Esophagus muscularis mucosa (tissue), 3 donors: ENCODE measurements around the gene CSNK1G1.

ENCODE experiments used
- POLR2A ChIP-seq: fragments of 450-650 bp; IDR thresholded peaks from one replicate; pipeline ENCODE4 v1.6.1; 2017; ENCODE audit warnings: antibody characterized with exemption, moderate library complexity, mild to moderate bottlenecking, low read depth
- POLR2AphosphoS5 ChIP-seq, 2 donors: sonication (generic); formaldehyde crosslinking; IDR thresholded peaks; one replicate each; pipeline ENCODE4 v1.6.1; 2017; ENCODE audit warnings: antibody characterized with exemption in 2 of 2
- TF ChIP-seq, protein P1 (sequence below), 3 experiments: fragments of 200-600 bp in 2 of 3; fragments of 450-650 bp in 1 of 3; sonication (generic) in 2 of 3; IDR thresholded peaks; one replicate each; pipeline ENCODE4 v1.5.1; 2017 to 2019; ENCODE audit warnings: antibody characterized with exemption in 3 of 3, mild to moderate bottlenecking in 2 of 3, moderate library complexity in 1 of 3

DNA sequence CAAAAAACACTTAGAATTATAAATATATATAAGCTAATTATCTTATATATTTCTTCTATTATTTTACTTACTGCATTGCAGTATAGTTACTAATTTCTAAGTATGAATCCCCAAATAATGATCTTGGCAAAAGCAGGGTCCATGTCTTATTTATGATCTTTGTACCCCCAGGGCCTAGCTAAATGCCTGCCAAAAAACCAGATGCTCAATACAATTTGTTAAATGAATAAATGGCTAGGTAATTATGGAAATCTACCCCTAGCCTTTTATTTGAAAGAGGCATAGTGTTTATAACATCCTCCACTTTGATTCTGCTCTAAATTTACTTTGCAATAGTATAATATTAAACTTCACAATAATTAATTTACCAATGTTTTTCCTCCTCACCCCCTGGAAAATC lies 69.5 kb downstream of the CSNK1G1 start:
- TF ChIP-seq, protein P1, sequence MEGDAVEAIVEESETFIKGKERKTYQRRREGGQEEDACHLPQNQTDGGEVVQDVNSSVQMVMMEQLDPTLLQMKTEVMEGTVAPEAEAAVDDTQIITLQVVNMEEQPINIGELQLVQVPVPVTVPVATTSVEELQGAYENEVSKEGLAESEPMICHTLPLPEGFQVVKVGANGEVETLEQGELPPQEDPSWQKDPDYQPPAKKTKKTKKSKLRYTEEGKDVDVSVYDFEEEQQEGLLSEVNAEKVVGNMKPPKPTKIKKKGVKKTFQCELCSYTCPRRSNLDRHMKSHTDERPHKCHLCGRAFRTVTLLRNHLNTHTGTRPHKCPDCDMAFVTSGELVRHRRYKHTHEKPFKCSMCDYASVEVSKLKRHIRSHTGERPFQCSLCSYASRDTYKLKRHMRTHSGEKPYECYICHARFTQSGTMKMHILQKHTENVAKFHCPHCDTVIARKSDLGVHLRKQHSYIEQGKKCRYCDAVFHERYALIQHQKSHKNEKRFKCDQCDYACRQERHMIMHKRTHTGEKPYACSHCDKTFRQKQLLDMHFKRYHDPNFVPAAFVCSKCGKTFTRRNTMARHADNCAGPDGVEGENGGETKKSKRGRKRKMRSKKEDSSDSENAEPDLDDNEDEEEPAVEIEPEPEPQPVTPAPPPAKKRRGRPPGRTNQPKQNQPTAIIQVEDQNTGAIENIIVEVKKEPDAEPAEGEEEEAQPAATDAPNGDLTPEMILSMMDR (IDR thresholded peaks at IDR 0.05) = no peak
- no peak for TF ChIP-seq POLR2AphosphoS5 (IDR thresholded peaks at IDR 0.05)
- no peak for TF ChIP-seq POLR2A
